Measurements from ENCODE around the gene TBRG4. TPM values are rescaled to one million over a fixed set of nuclear protein-coding genes. Genes with fewer than 3 reads are reported as not detected.
"Not testable (repeated sequence)": the region's sequence is repeated elsewhere in the genome, so short reads cannot be mapped to it uniquely, and the experiment has no call there.

TBRG4 gene
- polyA plus RNA-seq, 6 donors from 2014 or later, result 26.5 to 49.9 (median 40.6) TPM

DNA sequence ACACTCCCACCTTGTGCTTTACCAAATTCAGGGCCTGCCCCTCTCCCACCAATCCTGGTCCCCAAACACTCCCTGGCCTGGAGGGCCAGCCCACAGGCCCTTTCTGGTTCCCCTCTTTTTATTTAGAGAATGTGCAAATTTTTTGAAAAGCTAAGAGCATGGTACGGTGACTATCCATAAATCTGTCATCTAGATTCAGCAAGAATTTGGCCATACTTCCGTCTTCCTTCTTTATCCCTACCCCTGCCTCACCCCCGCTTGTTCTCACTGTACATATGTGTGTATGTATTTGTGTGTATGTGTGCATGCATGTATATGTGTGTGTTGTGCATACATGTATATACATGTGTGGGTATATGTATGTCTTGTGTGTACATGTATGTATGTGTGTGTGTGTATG, 8.1 kb upstream of the TBRG4 start:
- Mint-ChIP-seq H3K4me3 (no peak overlapping the region), H3K27me3 (peaks cover 10 to 20% (median 12%) of the 10 kb centered on the region in 3 donors), H3K9me3 (peaks cover 0 to 9% (median 0%) of the 10 kb centered on the region in 7 donors), H3K4me1 (peaks cover 3 to 5% (median 4%) of the 10 kb centered on the region in 3 donors), H3K36me3 (no peaks in the 10 kb centered on the region), H3K27ac (peak overlapping the region in 2 of 6 donors; percentile 44 to 51)
- no peak for ATAC-seq (ENCODE audit: low read depth in 2 of 2)
- no peak for DNase-seq

GRCh38 chr7:45118889-45119331, 7.4 kb upstream of the TBRG4 start:
- Mint-ChIP-seq H3K4me3 (no peak overlapping the region), H3K4me1 (peaks cover 3 to 5% (median 4%) of the 10 kb centered on the region in 3 donors), H3K36me3 (no peaks in the 10 kb centered on the region), H3K9me3 (peaks cover 0 to 9% (median 0%) of the 10 kb centered on the region in 7 donors), H3K27ac (peak overlapping the region in 1 of 6 donors; percentile 51), H3K27me3 (peaks cover 10 to 26% (median 12%) of the 10 kb centered on the region in 3 donors)
- no peak for DNase-seq
- peak in 1 of 2 donors; percentile 41 for ATAC-seq (ENCODE audit: low read depth in 2 of 2)

DNA sequence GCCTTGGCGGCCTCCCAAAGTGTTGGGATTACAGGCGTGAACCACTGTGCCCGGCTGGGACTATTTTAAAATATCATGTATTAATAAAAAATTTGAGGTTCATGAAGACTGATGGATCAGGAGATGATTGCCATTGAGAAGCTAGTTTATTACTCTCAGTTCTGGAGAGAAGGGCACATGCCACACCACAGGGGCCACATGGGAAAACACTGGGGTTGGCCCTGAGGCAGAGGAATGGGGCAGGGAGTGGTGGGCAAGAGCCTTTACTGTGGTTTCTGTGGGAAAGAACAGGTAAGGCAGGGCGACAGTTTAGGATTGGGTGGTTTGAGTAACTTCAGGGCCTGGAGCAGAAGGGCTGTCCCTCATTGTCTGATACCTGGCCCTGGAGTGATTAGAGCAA, 6.8 kb upstream of the TBRG4 start:
- Mint-ChIP-seq H3K27me3 (peaks cover 10 to 26% (median 12%) of the 10 kb centered on the region in 3 donors), H3K36me3 (no peaks in the 10 kb centered on the region), H3K4me1 (peaks cover under 1 to 2% (median 2%) of the 10 kb centered on the region in 3 donors), H3K4me3 (no peak overlapping the region), H3K9me3 (peaks cover 0 to 9% (median 0%) of the 10 kb centered on the region in 7 donors), H3K27ac (peak overlapping the region in 2 of 6 donors; percentile 9 to 35)
- no peak for DNase-seq
- ATAC-seq (ENCODE audit: low read depth in 2 of 2), result no peak

DNA sequence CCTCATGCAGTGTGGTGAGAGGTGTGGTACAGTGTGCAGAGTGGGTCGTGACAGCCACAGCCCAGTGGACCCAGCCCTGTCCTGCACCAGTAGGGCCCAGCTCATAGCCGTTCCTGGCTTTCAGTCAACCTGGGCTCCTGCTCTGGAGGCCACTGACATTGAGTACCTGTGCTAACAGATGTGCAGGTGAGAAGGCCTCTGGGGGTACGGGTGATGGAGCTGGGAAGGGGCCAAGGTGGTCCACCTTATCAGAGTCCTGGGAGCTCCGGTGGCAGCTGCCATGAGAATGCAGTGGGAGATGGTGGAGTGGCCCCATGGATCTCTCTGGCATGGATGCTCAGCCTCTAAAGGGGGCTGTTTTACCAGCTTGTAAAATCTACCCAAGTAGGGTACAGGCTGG, 6.1 kb upstream of the TBRG4 start:
- ATAC-seq (ENCODE audit: low read depth in 2 of 2), result no peak
- Mint-ChIP-seq H3K36me3 (no peaks in the 10 kb centered on the region), H3K4me1 (peaks cover 0 to 4% (median 0%) of the 10 kb centered on the region in 3 donors), H3K4me3 (no peak overlapping the region), H3K27ac (peak overlapping the region in 1 of 6 donors; percentile 10), H3K9me3 (peaks cover 0 to 9% (median 0%) of the 10 kb centered on the region in 7 donors), H3K27me3 (peaks cover 10 to 26% (median 12%) of the 10 kb centered on the region in 3 donors)
- no peak for DNase-seq

GRCh38 chr7:45116048-45116447, 4.6 kb upstream of the TBRG4 start:
- H3K27me3 Mint-ChIP-seq, result peaks cover 10 to 26% (median 12%) of the 10 kb centered on the region in 3 donors
- H3K27ac Mint-ChIP-seq, result no peak overlapping the region
- H3K9me3 Mint-ChIP-seq, result peaks cover 0 to 1% (median 0%) of the 10 kb centered on the region in 7 donors
- peak overlapping the region in 1 of 8 donors; percentile 52 for H3K4me3 Mint-ChIP-seq
- H3K4me1 Mint-ChIP-seq, result peaks cover 10 to 18% (median 11%) of the 10 kb centered on the region in 3 donors
- peaks cover 0 to 8% of the 10 kb centered on the region in 2 donors for H3K36me3 Mint-ChIP-seq
- ATAC-seq (ENCODE audit: low read depth in 2 of 2), result no peak
- no peak for DNase-seq

DNA sequence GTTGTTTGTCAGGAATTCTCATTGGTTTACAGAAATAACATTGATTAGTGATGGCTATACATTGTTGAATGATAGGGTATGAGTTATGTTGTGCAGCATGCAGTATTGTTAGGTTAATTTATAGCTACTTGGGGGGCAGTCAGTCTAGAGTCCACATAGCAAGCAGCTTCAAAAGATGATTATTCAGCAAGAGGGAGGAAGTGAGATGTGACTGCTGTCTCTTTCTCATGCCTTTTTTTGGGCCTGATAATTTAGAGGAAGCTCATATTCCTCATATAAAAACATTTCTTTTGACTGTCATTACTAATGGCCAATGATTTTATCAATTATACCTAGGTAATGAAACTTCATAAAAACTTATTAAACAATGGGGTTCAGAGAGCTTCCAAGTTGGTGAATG, 3.4 kb upstream of the TBRG4 start:
- H3K27me3 Mint-ChIP-seq, result peaks cover 8 to 26% (median 12%) of the 10 kb centered on the region in 3 donors
- H3K36me3 Mint-ChIP-seq, result peaks cover 0 to 8% of the 10 kb centered on the region in 2 donors
- peaks cover 14 to 29% (median 21%) of the 10 kb centered on the region in 3 donors for H3K4me1 Mint-ChIP-seq
- H3K27ac Mint-ChIP-seq, result no peak overlapping the region
- ATAC-seq (ENCODE audit: low read depth in 2 of 2) (no peak), DNase-seq (no peak)
- peak overlapping the region in 1 of 8 donors; percentile 30 for H3K4me3 Mint-ChIP-seq
- H3K9me3 Mint-ChIP-seq, result no peaks in the 10 kb centered on the region

DNA sequence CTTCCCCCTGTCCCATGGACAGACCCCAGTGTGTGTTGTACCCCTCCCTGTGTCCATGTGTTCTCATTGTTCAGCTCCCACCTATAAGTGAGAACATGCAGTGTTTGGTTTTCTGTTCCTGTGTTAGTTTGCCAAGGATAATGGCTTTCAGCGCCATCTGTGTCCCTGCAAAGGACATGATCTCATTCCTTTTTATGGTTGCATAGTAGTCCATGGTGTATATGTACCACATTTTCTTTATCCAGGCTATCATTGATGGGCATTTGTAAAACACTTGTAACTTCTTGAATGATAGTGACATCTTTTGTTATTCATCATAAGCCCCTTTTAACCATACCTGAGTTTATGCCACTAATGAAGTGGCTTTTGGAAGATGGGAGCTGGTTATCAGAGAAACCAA, 2.8 kb upstream of the TBRG4 start:
- Mint-ChIP-seq H3K27ac (peak overlapping the region in 3 of 6 donors; percentile 60 to 74 (median 67)), H3K4me1 (peaks cover 15 to 30% (median 22%) of the 10 kb centered on the region in 3 donors)

GRCh38 chr7:45112648-45113047, 1.2 kb upstream of the TBRG4 start:
- Mint-ChIP-seq H3K36me3 (peaks cover 0 to 8% of the 10 kb centered on the region in 2 donors), H3K27ac (peak overlapping the region; percentile 51 to 100 (median 100)), H3K27me3 (peaks cover 0 to 17% (median 11%) of the 10 kb centered on the region in 3 donors), H3K4me3 (peak overlapping the region; percentile 42 to 99 (median 98)), H3K9me3 (no peaks in the 10 kb centered on the region), H3K4me1 (peaks cover 20 to 44% (median 29%) of the 10 kb centered on the region in 3 donors)
- ATAC-seq (ENCODE audit: low read depth in 2 of 2) (no peak), DNase-seq (no peak)

More for the DNA sequence above, 2.8 kb upstream of the TBRG4 start:
- DNase-seq; H3K9me3 Mint-ChIP-seq; ATAC-seq (ENCODE audit: low read depth in 2 of 2); H3K36me3 Mint-ChIP-seq; H3K4me3 Mint-ChIP-seq: not testable (repeated sequence)
- peaks cover 3 to 26% (median 12%) of the 10 kb centered on the region in 3 donors for H3K27me3 Mint-ChIP-seq

DNA sequence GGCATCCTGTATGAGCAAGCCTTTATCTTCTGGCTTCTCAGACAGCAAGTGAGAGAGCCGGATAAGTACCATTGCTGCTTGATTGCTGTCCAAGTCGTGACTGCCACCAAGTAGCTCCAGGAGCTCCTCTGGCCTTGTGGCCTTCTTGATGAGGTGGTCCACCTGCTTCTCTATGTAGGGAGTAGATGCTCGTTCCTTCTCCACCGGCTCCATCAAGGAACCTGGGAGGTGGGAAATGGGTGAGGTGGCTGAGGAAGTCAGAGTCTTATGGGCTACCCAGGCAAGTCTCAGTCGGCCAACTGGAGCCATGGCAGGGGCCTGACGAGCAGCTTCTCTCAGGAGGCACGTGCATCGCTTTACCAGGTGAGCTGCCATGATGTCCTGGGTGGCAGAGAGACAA, 2.6 kb downstream of the TBRG4 start:
- H3K36me3 Mint-ChIP-seq, result peaks cover 0 to 8% of the 10 kb centered on the region in 2 donors
- peak overlapping the region in 2 of 6 donors; percentile 10 to 79 for H3K27ac Mint-ChIP-seq
- no peaks in the 10 kb centered on the region for H3K27me3 Mint-ChIP-seq
- peaks cover 20 to 55% (median 31%) of the 10 kb centered on the region in 3 donors for H3K4me1 Mint-ChIP-seq
- H3K4me3 Mint-ChIP-seq, result peak overlapping the region in 2 of 8 donors; percentile 10 to 53
- no peaks in the 10 kb centered on the region for H3K9me3 Mint-ChIP-seq
- ATAC-seq (ENCODE audit: low read depth in 2 of 2), result no peak
- DNase-seq, result no peak

GRCh38 chr7:45107356-45107755, 4.1 kb downstream of the TBRG4 start:
- peak overlapping the region in 2 of 6 donors; percentile 34 to 57 for H3K27ac Mint-ChIP-seq
- peak overlapping the region in 1 of 8 donors; percentile 61 for H3K4me3 Mint-ChIP-seq
- H3K36me3 Mint-ChIP-seq, result peaks cover 0 to 8% of the 10 kb centered on the region in 2 donors
- ATAC-seq (ENCODE audit: low read depth in 2 of 2) (no peak), DNase-seq (no peak)
- H3K4me1 Mint-ChIP-seq, result peaks cover 20 to 50% (median 31%) of the 10 kb centered on the region in 3 donors
- no peaks in the 10 kb centered on the region for H3K9me3 Mint-ChIP-seq
- H3K27me3 Mint-ChIP-seq, result no peaks in the 10 kb centered on the region

- Mint-ChIP-seq H3K9me3 (no peaks in the 10 kb centered on the region), H3K27me3 (no peaks in the 10 kb centered on the region), H3K4me1 (peaks cover 17 to 44% (median 27%) of the 10 kb centered on the region in 3 donors), H3K27ac (peak overlapping the region in 1 of 6 donors; percentile 7), H3K36me3 (peaks cover 0 to 7% of the 10 kb centered on the region in 2 donors), H3K4me3 (no peak overlapping the region)
- no peak for ATAC-seq (ENCODE audit: low read depth in 2 of 2)
- no peak for DNase-seq
Observed at GRCh38 chr7:45106820-45107219, 4.7 kb downstream of the TBRG4 start.

GRCh38 chr7:45105588-45106188, 5.8 kb downstream of the TBRG4 start:
- Mint-ChIP-seq H3K27ac (peak overlapping the region in 1 of 6 donors; percentile 49), H3K4me3 (peak overlapping the region in 1 of 8 donors; percentile 30), H3K27me3 (no peaks in the 10 kb centered on the region), H3K9me3 (no peaks in the 10 kb centered on the region), H3K36me3 (no peaks in the 10 kb centered on the region), H3K4me1 (peaks cover 9 to 34% (median 16%) of the 10 kb centered on the region in 3 donors)
- no peak for ATAC-seq (ENCODE audit: low read depth in 2 of 2)
- no peak for DNase-seq

DNA sequence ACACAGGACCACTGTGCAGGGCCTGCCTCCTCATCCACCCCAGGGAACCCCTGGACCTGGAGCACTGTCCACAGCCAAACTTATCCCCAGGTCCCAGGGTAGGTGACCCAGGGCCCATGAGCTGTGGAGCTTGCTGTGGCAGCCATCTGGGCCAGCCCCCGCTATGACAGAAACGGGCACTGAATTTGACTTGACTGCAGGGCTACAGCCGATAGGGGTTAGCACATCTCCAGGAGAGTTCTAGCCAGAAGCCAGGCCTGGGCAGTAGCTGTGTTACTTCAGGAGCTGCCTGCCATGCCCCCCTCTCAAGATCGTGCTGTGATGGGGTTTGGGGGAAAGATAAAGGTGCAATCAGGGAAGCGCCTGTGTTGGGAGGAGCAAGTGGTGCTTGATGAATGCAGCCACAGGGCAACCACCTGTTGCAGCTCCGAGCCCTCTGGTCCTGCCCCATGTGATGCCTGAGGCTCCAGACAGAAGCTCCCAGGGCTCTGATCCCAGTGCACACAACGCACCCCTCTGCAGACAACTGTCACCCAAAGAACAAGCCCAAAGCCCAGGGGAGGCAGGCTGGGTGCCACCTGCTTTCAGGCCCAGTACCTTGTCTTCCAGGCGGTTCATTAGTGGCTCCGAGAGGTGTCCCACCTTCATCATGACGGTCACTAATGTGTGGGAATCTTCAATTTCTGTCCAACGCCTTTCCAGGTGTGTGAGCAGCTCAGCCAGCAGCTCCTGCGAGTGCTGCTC, 6.5 kb downstream of the TBRG4 start:
- Mint-ChIP-seq H3K4me3 (no peak overlapping the region), H3K4me1 (peaks cover 6 to 27% (median 10%) of the 10 kb centered on the region in 3 donors), H3K27me3 (no peaks in the 10 kb centered on the region), H3K27ac (peak overlapping the region in 1 of 6 donors; percentile 63), H3K36me3 (no peaks in the 10 kb centered on the region), H3K9me3 (no peaks in the 10 kb centered on the region)
- DNase-seq (no peak), ATAC-seq (ENCODE audit: low read depth in 2 of 2) (no peak)
